ENCODE measurements around the gene TDRD12.

Gene TDRD12

GRCh38 chr19:32870981-32871451, 151.4 kb downstream of the TDRD12 start:
- no peak for DNase-seq

GRCh38 chr19:32872391-32872790, 152.8 kb downstream of the TDRD12 start:
- DNase-seq, result no peak

GRCh38 chr19:32873247-32873959, 153.8 kb downstream of the TDRD12 start:
- DNase-seq, result no peak

DNA sequence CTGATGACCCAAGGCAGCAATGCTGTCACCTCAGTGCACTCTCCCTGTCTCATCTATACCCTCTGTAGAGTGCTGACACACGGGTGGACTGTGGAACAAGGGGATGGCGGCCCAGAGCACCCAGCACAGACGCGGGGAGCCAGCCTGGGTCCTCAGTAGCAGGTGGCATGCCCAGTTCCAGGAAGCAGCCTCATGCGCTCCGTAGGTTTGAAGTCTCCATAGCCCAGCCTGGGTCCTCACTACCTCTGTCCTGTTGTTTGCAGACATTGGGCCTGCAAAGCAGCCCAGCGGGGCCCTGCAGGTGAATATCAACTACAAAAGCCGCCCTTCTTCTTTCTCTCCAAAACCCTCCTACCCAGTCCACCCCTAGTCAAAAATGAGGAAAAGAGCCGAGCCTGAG, 155.0 kb downstream of the TDRD12 start:
- no peak for DNase-seq

- DNase-seq, result no peak
Observed at GRCh38 chr19:32875428-32875827, 155.9 kb downstream of the TDRD12 start.

DNA sequence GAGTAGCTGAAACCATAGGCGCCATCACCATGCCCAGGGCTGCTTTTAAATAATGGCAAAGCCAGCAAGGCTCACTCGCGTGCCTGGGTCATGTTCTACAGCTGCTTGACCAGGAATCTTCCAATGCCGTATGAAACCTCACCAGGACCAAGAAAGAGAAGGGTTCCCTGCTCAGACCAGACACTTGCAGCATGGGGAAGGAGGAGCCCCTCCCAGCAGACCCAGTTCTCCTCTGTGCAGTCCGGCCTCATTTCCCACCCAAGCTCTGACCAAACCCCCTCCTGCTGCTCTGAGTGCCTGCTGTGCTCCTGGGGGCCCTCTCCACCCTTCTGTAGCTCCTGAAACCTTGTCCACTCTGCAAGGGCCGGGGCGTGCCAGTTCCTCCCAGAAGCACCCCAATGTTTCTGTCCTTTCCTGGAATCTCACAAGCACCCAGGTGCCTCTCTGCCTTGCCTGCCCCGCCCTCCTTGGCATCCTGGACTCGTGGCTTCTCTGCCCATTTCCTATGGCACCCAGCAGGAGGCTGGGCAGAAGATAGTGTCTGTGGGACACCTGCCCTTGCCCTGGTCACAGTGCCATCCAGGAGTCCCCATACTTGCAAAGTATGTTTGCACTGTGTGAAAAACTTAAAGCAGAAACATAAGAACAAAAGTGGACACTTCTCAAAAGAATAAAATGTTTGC, 156.8 kb downstream of the TDRD12 start:
- no peak for DNase-seq

- no peak for DNase-seq
Observed at GRCh38 chr19:32876919-32877285, 157.3 kb downstream of the TDRD12 start.
